H1 (cell line): ENCODE results near the gene TIAM2. TPM values are rescaled to one million over a fixed set of nuclear protein-coding genes. Genes with fewer than 3 reads are reported as not detected.

Experiments
- BACH1 ChIP-seq: IDR thresholded peaks from 2 replicates; pipeline ENCODE4 v1.6.1; 2012; ENCODE audit warnings: low read length, improper control_type of control experiment
- BCL11A ChIP-seq, 2 experiments: IDR thresholded peaks; one replicate each; pipeline ENCODE4 v1.6.1; 2011; ENCODE audit warnings: low read depth in 2 of 2, low read length in 2 of 2, mild to moderate bottlenecking in 2 of 2
- CREB1 ChIP-seq: IDR thresholded peaks from 2 replicates; pipeline ENCODE4 v1.6.1; 2012; ENCODE audit warnings: inconsistent platforms
- CTCF ChIP-seq, 3 experiments: IDR thresholded peaks; 1 replicate in 2 of 3; 2 replicates in 1 of 3; pipeline versions ENCODE4 v1.5.1 to v1.6.1; 2011; ENCODE audit warnings: low read length in 3 of 3, mild to moderate bottlenecking in 3 of 3, inconsistent platforms in 2 of 3, low read depth in 1 of 3, moderate library complexity in 1 of 3; ENCODE audit not compliant: insufficient read depth in 1 of 3; ENCODE audit errors: control extremely low read depth in 1 of 3
- EP300 ChIP-seq, 2 experiments: IDR thresholded peaks; 1 replicate in 1 of 2; 2 replicates in 1 of 2; pipeline ENCODE4 v1.6.1; 2011 to 2012; ENCODE audit warnings: low read depth in 2 of 2, low read length in 2 of 2, mild to moderate bottlenecking in 2 of 2, borderline replicate concordance in 1 of 2, inconsistent platforms in 1 of 2, moderate library complexity in 1 of 2
- MAFK ChIP-seq: IDR thresholded peaks from 2 replicates; pipeline ENCODE4 v1.6.1; 2012; ENCODE audit warnings: low read depth, mild to moderate bottlenecking, improper control_type of control experiment, low read length
- RAD21 ChIP-seq, 2 experiments: IDR thresholded peaks in 1 of 2; conservative IDR thresholded peaks in 1 of 2; 2 replicates each; pipeline ENCODE4 v1.6.1; 2011; ENCODE audit warnings: low read depth in 2 of 2, low read length in 2 of 2, improper control_type of control experiment in 1 of 2, inconsistent platforms in 1 of 2, mild to moderate bottlenecking in 1 of 2, moderate library complexity in 1 of 2
- SP4 ChIP-seq: IDR thresholded peaks from 2 replicates; pipeline ENCODE4 v1.6.1; 2012; ENCODE audit warnings: low read length, inconsistent platforms
- TAF7 ChIP-seq: optimal IDR thresholded peaks from 2 replicates; pipeline ENCODE3; 2011; ENCODE audit warnings: low read depth, mild to moderate bottlenecking, inconsistent platforms, low read length, moderate library complexity, borderline replicate concordance
- polyA plus RNA-seq, 7 experiments: library from polyadenylated mRNA; depleted of rRNA in 3 of 7; stranded (reverse) in 5 of 7; unstranded in 2 of 7; fragments of >200 nt in 5 of 7; fragments of 200-250 nt in 2 of 7; gene quantifications; 1 replicate in 5 of 7; 2 replicates in 1 of 7; 4 replicates in 1 of 7; pipeline versions ENCODE4 v1.2.1 to v1.2.3, GENCODE V29; 2011 to 2013; ENCODE audit warnings: missing spikeins in 2 of 7, mixed read lengths in 2 of 7
- total RNA-seq: library from RNA; stranded (reverse); fragmentation: NEBNext Ultra II Directional; extraction: Animal tissue kit (Norgen Biotek cat#: 25700); gene quantifications from 2 replicates; pipeline ENCODE4 v1.2.1, GENCODE V29; 2021

The TIAM2 gene
- total and polyA plus RNA-seq, 2 of the 8 experiments (the other 6 are each of a cell fraction or from before 2014, with no cell fraction given), result 7.4 to 23.9 TPM

GRCh38 chr6:155170519-155170918, 175.4 kb downstream of the TIAM2 start (continued):
- TF ChIP-seq EP300 (IDR thresholded peaks at IDR 0.05; ENCODE audit: borderline replicate concordance in 1 of 2, low read depth in 2 of 2, low read length in 2 of 2), result no peak
- no peak for TF ChIP-seq BACH1
- no peak for TF ChIP-seq MAFK
- no peak for TF ChIP-seq BCL11A (IDR thresholded peaks at IDR 0.05; ENCODE audit: low read depth in 2 of 2, low read length in 2 of 2)
- no peak for TF ChIP-seq TAF7
- no peak for TF ChIP-seq CTCF (IDR thresholded peaks at IDR 0.05; ENCODE audit: control extremely low read depth in 1 of 3, insufficient read depth in 1 of 3, low read depth in 1 of 3, low read length in 3 of 3)
- no peak for TF ChIP-seq RAD21 (IDR thresholded peaks at IDR 0.05 in 1 of 2, conservative IDR thresholded peaks at IDR 0.05 in 1 of 2; ENCODE audit: low read depth in 2 of 2, low read length in 2 of 2)
- TF ChIP-seq SP4, result no peak
- TF ChIP-seq CREB1, result no peak
